ENCODE measurements around the gene WDR91.

WDR91 gene

GRCh38 chr7:135159359-135160085, 51.8 kb downstream of the WDR91 start:
- no peak for DNase-seq

GRCh38 chr7:135158874-135159273, 52.5 kb downstream of the WDR91 start:
- no peak for DNase-seq

GRCh38 chr7:135158141-135158655, 53.1 kb downstream of the WDR91 start:
- DNase-seq: no peak

DNA sequence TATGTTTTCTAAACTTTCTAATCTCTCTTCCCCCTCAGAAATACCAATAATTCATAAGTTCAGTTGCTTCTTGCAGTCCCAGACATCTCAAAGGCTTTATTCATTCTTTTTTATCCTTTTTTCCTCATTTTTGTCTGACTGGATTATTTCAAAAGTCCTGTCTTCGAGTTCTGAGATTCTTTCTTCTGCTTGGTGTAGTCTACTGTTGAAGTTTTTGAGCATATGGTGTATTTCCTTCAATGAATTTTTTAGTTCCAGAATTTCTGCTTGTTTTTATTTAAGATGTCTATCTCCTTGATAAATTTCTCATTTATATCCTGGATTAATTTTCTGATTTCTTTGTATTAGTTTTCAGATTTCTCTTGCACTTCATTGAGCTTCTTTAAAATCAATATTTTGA, 55.0 kb downstream of the WDR91 start:
- no peak for DNase-seq

GRCh38 chr7:135154734-135155133, 56.6 kb downstream of the WDR91 start:
- no peak for DNase-seq

DNA sequence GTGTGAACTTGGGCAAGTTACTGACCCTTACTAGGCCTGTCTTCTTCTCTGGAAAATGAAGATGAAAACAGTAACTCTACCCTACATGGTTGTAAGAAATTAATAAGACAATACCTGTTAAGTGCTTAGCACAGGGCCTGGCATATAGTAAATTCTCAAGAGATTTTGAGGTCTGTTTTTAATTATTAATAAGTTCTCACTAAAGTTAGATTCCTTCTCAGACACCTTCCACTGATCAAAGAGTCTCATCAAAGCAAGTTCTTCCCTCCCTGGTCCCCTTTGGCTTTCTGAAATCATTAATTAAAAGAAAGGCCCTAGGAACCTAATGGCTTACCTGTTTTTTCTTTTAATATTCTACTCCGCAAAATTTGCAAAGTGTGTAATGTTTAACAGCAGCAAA, 58.9 kb downstream of the WDR91 start:
- no peak for DNase-seq

GRCh38 chr7:135151533-135151932, 59.8 kb downstream of the WDR91 start:
- DNase-seq: no peak

GRCh38 chr7:135151132-135151531, 60.2 kb downstream of the WDR91 start:
- no peak for DNase-seq

GRCh38 chr7:135150072-135150782, 61.1 kb downstream of the WDR91 start:
- no peak for DNase-seq

DNA sequence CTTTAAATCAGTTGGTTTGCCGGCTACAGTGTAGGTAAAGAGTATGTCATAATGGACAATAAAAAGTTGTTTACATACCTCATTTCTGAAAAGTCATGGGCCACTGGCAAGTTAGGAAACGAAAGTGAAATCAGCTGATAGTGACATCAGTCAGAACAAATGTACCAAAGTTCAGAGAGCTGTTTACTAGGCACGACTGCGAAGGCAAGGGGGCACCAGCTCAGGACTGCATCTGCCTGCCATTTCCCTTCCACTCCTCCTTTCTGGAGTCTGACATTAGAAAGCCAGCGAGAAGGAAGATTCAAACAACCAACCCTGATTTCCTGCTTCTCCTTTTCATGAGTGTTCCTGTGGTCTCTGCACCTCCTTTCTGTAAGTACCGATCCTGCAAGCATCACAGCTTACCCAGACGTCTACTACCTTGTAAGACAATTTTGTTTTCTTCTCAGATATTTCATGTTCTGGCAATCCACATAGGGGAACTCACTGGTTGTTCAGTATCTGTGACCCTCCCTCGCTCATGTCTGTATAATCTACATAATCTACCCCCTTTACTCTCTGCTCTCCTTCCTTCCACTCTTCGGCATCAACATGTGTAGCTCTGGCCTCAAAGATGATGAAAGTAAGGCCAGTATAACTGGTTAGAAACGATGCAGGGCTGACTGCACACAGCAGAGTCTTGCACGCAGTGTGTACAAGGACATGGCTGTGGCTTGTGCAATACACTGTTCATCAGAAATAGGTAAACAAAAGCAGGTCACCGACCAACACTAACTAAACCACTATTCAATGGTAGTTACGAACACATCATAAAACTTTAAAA, 63.2 kb downstream of the WDR91 start, which contains the start of gene TMEM140:
TMEM140 (plus strand) TSS at position 174 of the 823 bp plus-strand sequence. CDS start 16,370 bp downstream, outside the sequence.
- peak; percentile 51 for DNase-seq

- DNase-seq: no peak
These were observed 63.9 kb downstream of the WDR91 start for GRCh38 chr7:135147341-135147898.

DNA sequence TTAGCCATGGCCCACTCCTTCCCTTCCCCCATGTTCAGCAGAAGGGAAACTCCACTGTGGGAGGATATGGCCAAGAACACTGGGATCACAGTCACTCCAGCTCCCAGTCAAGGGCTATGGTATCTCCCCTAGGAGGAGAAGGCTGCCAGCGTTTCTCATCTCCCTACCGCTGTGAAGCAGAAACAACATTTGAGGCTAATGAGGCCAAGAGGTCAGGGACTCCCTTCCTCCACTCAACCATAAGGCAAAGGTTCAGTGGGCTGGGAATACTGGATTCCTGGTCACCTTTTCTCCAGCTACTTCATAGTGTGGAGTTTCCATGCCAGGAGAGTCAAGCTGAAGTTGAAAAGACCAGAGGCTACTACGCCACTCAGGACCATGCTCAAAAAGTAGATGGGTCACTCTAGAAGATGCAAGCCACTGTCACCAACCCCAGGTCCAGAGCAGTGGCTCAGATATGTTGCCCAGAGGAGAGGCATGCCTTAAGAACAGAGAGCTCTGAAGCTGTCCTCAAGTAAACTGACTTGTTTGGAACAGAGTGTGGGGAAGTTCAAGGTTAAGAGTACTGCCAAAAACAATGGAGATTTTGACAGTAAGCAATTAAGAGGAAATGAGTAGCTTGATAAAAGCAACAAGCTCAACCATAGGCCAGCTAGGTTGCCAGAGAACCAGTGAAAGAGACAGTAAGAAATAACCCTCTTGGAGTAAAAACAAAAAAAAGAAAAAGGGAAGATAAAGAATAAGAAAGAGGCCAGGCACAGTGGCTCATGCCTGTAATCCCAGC, 67.2 kb downstream of the WDR91 start:
- DNase-seq: no peak
